Aorta (tissue), 5 donors: Measurements from ENCODE around the gene PCDH9. TPM values are rescaled to one million over a fixed set of nuclear protein-coding genes. Genes with fewer than 3 reads are reported as not detected.
"Not testable (repeated sequence)": the region's sequence is repeated elsewhere in the genome, so short reads cannot be mapped to it uniquely, and the experiment has no call there.

Experiments used
- ATAC-seq: fragments of 200-7000 bp; cut with Tn5 transposase; one replicate; pipeline ENCODE4 v1.9.1; 2022; ENCODE audit warnings: moderate library complexity; ENCODE audit not compliant: low FRiP score
- DNase-seq, 2 donors: peaks; one replicate each; pipeline ENCODE4 v3.0.0-alpha.2; 2020
- H3K27ac ChIP-seq, 2 donors: one replicate each; pipeline ENCODE4 v1.5.1; 2013; ENCODE audit warnings: low read length in 2 of 2, mild to moderate bottlenecking in 2 of 2, moderate library complexity in 2 of 2, control low read depth in 1 of 2, inconsistent platforms in 1 of 2, low read depth in 1 of 2
- H3K27me3 ChIP-seq, 2 donors: one replicate each; pipeline ENCODE4 v1.6.1; 2013; ENCODE audit warnings: control low read depth in 1 of 2, low read length in 1 of 2, mild to moderate bottlenecking in 1 of 2, moderate library complexity in 1 of 2; ENCODE audit not compliant: insufficient read depth in 2 of 2, control insufficient read depth in 1 of 2
- H3K36me3 ChIP-seq, 2 donors: one replicate each; pipeline ENCODE4 v1.6.1; 2013; ENCODE audit warnings: control low read depth in 1 of 2, low read length in 1 of 2, mild to moderate bottlenecking in 1 of 2; ENCODE audit not compliant: insufficient read depth in 2 of 2, control insufficient read depth in 1 of 2
- H3K4me1 ChIP-seq, 2 donors: one replicate each; pipeline ENCODE4 v1.6.1; 2013; ENCODE audit warnings: low read length in 2 of 2, control low read depth in 1 of 2, mild to moderate bottlenecking in 1 of 2, moderate library complexity in 1 of 2; ENCODE audit not compliant: insufficient read depth in 2 of 2, control insufficient read depth in 1 of 2
- H3K4me3 ChIP-seq, 2 donors: one replicate each; pipeline ENCODE4 v1.5.1; 2013; ENCODE audit warnings: low read length in 2 of 2, control low read depth in 1 of 2, mild to moderate bottlenecking in 1 of 2
- H3K9me3 ChIP-seq: one replicate; pipeline ENCODE4 v1.6.1; 2013; ENCODE audit warnings: mild to moderate bottlenecking, low read length; ENCODE audit not compliant: control insufficient read depth
- WGBS, 2 donors: extraction: QIAGEN DNeasy Blood & Tissue Kit; methylation state at CpG; one replicate each; pipeline ENCODE4 v1.1.7; 2013; 5-methylcytosine and 5-hydroxymethylcytosine counted together
- intact Hi-C, 2 donors: fragments of 100-400 bp; cut with DNase I; formaldehyde crosslinking; loops; one replicate each; pipeline versions ENCODE4 v1.14.2 to v1.15.0; 2022
- polyA plus RNA-seq, 2 donors: library from polyadenylated mRNA; stranded (reverse); fragments of 200-250 nt; gene quantifications; one replicate each; pipeline ENCODE4 v1.2.3, GENCODE V29; 2013
- total RNA-seq, 2 donors: library from RNA; stranded (reverse); fragmentation: NEBNext Ultra II Directional; extraction: Animal tissue kit (Norgen Biotek cat#: 25700); gene quantifications; one replicate each; pipeline ENCODE4 v1.2.1, GENCODE V29; 2021
- donor health status: healthy with polysubstance abuse.
- donor health status: Bipolar disorder and iron deficiency.
- donor health status: DM: no; HTN: no; CAD: no.
- donor health status: DM: no; HTN: no; CAD: no.
- donor health status: DM: yes; HTN: yes; CAD: no.

PCDH9 gene
- total and polyA plus RNA-seq, 4 donors, result 0.38 to 6.3 (median 4.2) TPM

DNA sequence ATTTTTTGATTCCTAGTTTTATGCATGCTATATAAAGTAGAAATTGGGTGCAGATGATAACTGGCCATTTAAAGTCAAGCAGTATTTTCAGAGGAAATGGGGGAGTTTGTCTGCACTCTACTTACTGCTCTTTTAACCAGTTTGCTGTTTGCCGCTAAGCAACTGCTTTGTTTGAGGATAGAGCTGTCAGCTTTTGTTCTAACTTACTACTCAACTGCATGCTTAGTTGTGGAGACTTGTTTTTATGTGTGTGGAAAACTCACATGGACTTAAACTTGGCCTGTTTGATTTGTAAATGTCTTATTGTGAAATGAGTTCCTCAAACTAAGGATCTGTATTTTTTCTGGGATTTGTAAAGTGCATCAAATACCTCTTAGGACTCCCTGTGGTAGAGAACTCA is 591.1 kb downstream of the PCDH9 start:
- Histone ChIP-seq H3K4me1 (no peaks in the 10 kb centered on the region), H3K9me3 (no peaks in the 10 kb centered on the region), H3K27me3 (no peaks in the 10 kb centered on the region), H3K27ac (no peak overlapping the region), H3K36me3 (no peaks in the 10 kb centered on the region), H3K4me3 (no peak overlapping the region)
- WGBS, 2 donors, result 77 to 82% methylated on average over 1 of the region's 1 CpG
- ATAC-seq (no peak), DNase-seq (no peak)
- intact Hi-C loops, result no loop called here

DNA sequence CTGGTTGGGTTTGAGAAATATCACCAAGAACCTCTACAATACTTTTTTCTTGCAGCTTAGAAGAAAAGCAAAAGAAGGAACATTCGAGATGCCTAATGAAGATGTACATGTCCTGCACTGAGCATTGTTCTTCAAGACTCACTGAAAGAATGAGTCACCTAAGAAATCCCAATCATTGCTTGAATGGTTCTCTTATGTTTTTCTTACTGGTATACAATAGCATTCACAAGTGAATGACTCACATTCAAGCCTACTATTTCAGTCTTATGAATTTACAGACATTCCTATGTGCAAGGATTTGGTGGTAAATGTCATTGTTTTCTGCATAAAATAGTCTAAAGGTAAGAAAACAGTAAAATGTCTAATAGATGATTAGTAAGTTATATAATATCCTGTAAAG is 594.6 kb downstream of the PCDH9 start:
- H3K4me1 ChIP-seq, result no peaks in the 10 kb centered on the region
- DNase-seq (no peak), ATAC-seq (no peak)
- H3K27ac ChIP-seq, result no peak overlapping the region
- H3K27me3 ChIP-seq, result no peaks in the 10 kb centered on the region
- WGBS, 2 donors, result 68 to 79% methylated on average over 1 of the region's 1 CpG
- H3K4me3 ChIP-seq, result no peak overlapping the region
- H3K36me3 ChIP-seq, result no peaks in the 10 kb centered on the region
- intact Hi-C loops, result no loop called here
- H3K9me3 ChIP-seq, result no peaks in the 10 kb centered on the region

DNA sequence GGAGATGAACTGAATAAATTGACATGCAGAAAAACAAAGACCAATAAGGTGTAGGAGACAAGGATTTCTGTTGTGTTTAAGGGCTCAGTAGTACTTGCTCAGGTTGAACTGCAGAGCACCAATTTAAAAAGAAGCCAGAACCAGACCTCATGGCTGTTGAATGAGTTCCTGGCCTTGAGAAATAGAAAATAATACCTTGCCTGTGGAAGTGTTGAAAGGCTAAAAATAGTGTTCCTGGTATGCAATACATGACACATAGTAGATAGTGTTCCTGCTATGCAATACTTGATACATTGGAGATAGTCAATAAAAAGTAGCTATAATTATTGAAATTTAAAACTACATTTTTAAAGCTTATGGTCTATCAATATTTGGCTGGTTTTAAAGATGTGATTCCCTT is 595.8 kb downstream of the PCDH9 start:
- Histone ChIP-seq H3K27ac (no peak overlapping the region), H3K27me3 (no peaks in the 10 kb centered on the region), H3K4me1 (no peaks in the 10 kb centered on the region), H3K4me3 (no peak overlapping the region), H3K9me3 (no peaks in the 10 kb centered on the region), H3K36me3 (no peaks in the 10 kb centered on the region)
- intact Hi-C loops, result no loop called here
- ATAC-seq (no peak), DNase-seq (no peak)

DNA sequence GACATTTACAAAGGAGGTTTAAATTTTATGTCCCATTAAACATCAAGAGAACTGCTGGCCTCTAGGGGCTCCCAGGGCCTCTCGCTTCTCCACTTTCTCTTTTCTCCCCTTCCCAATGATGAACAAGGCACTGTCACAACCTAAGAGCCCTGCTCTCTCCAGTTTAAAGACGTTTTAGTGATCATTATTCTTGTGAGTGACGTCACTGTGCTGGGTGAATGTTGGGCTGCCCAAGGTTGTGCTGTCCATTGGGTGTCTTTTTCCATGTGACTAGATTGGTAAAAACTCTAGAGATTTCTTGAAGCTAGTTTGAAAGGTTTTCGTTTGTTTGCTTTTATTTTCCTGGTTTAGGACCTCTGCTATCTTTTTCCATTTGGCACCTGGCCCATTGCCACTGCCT is 602.6 kb downstream of the PCDH9 start:
- no peaks in the 10 kb centered on the region for H3K9me3 ChIP-seq
- no peak overlapping the region for H3K27ac ChIP-seq
- no peak overlapping the region for H3K4me3 ChIP-seq
- no peaks in the 10 kb centered on the region for H3K4me1 ChIP-seq
- H3K27me3 ChIP-seq, result no peaks in the 10 kb centered on the region
- ATAC-seq (no peak), DNase-seq (no peak)
- 57% methylated on average over 4 of the region's 4 CpGs for WGBS, 2 donors
- intact Hi-C loops, result no loop called here
- H3K36me3 ChIP-seq, result no peaks in the 10 kb centered on the region

DNA sequence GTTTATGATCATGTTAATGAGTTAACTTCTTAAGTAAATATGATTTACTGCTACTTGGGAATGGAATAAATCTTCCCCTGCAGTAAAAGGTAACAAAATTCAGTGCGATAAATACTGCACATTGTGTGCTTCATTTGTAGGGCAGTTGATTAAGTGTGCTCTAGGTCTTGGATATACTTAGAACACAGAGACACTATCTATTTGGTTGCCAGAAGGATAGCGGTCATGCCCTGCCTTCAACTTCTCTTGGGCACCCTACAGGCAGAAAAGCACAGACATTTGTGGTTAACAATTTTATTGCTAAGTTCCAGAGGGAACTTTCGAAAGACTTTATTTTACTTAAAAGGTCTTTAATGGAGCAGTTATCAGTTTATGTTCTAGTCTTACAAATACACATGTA is 605.8 kb downstream of the PCDH9 start:
- Histone ChIP-seq H3K4me1 (no peaks in the 10 kb centered on the region), H3K27me3 (no peaks in the 10 kb centered on the region), H3K36me3 (no peaks in the 10 kb centered on the region), H3K27ac (no peak overlapping the region), H3K4me3 (no peak overlapping the region), H3K9me3 (no peaks in the 10 kb centered on the region)
- 83 to 91% methylated on average over 3 of the region's 3 CpGs for WGBS, 2 donors
- DNase-seq (no peak), ATAC-seq (no peak)
- intact Hi-C loops, result no loop called here

DNA sequence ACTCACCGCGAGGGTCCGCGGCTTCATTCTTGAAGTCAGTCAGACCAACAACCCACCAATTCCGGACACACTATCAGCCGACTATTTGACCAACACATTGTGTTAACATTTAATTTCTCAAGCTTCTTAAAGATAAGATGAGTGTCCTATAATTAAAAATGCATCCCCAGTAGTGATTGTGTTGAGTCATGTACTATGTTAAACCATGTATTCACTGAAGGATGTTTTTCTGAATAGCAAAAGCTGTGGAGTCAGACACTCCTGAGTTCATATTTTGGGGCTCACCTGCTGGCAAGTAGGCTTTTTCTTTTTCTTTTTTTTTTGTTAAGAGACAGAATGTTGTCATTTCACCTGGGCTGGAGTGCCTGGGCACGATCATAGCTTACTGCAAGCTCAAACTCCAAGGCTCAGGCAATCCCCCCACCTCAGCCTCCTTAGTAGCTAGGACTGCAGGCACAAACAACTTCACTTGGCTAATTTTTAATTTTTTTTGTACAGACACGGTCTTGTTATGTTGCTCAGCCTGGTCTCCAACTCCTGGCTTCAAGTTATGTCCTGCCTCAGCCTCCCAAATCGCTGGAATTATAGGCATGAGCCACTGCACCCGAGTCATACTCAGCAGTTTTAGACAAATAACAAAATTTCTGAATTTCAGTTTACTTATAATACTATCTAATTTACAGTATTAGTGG is 606.9 kb downstream of the PCDH9 start:
- WGBS, 2 donors, result 94 to 95% methylated on average over 10 of the region's 10 CpGs
- no peaks in the 10 kb centered on the region for H3K27me3 ChIP-seq
- ATAC-seq, result no peak
- no peaks in the 10 kb centered on the region for H3K9me3 ChIP-seq
- no peak overlapping the region for H3K27ac ChIP-seq
- intact Hi-C loops, result no loop called here
- no peak for DNase-seq
- H3K4me1 ChIP-seq, result no peaks in the 10 kb centered on the region
- H3K4me3 ChIP-seq, result no peak overlapping the region
- no peaks in the 10 kb centered on the region for H3K36me3 ChIP-seq

DNA sequence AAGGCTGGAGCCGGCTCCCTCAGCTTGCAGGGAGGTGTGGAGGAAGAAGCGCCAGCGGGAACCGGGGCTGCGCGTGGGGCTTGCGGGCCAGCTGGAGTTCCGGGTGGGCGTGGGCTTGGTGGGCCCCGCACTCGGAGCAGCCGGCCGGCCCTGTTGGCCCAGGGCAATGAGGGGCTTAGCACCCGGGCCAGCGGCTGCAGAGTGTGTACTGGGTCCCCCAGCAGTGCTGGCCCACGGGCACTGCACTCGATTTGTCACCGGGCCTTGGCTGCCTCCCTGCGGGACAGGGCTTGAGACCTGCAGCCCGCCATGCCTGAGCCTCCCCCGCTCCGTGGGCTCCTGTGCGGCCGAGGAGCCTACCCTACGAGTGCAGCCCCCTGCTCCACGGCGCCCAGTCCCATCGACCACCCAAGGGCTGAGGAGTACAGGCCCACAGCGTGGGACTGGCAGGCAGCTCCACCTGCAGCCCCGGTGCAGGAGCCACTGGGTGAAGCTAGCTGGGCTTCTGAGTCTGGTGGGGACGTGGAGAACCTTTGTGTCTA is 608.2 kb downstream of the PCDH9 start:
- intact Hi-C loops, H3K4me1 ChIP-seq, H3K27me3 ChIP-seq, ATAC-seq, H3K27ac ChIP-seq, H3K9me3 ChIP-seq, DNase-seq, H3K4me3 ChIP-seq, H3K36me3 ChIP-seq: not testable (repeated sequence)
- WGBS, 2 donors, result 97% methylated on average over 31 of the region's 31 CpGs

DNA sequence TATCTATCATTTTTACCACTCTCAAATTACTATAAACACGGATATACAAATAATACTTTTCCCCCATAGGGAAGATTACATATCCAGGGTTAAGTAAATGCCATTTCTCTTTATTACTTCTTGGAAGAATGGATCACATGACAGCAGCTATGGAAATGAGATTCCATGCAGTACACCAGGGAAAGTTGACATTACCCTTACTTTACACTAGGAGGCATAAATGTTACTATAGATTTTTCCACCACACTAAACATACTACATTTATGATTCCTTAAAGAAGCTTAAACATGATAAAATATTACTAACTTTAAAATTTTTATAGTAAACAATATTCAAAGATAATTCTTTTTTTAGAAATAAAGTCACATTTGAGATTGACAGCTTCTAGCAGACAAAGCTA is 611.4 kb downstream of the PCDH9 start:
- no peak for ATAC-seq
- H3K9me3 ChIP-seq, result no peaks in the 10 kb centered on the region
- no peak for DNase-seq
- no peaks in the 10 kb centered on the region for H3K27me3 ChIP-seq
- no peaks in the 10 kb centered on the region for H3K4me1 ChIP-seq
- no peaks in the 10 kb centered on the region for H3K36me3 ChIP-seq
- no peak overlapping the region for H3K4me3 ChIP-seq
- H3K27ac ChIP-seq, result no peak overlapping the region
- intact Hi-C loops, result no loop called here
- whole genome bisulfite sequencing, 2 donors, result 51 to 53% methylated on average over 1 of the region's 1 CpG

DNA sequence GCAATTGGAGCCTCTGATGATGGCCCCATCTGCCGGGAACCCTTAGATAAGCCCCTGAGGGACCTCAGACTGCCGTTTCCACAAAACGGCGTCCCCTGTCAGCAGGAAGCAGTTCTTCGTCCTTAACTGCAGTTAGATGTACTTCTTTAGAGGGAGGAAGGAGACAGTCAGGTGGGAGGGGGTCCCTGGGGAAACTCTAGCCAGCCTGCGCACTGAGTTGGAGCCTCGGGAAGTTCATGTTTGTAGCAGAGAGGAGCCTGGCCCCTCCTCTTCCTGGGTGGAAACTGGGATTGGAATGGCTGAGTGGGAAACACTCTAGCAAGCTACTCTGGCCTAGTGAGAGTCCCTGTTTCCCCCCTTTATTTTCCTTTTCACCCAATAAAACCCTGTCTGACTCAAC is 612.4 kb downstream of the PCDH9 start:
- Histone ChIP-seq H3K4me1 (no peaks in the 10 kb centered on the region), H3K27ac (no peak overlapping the region), H3K27me3 (no peaks in the 10 kb centered on the region), H3K36me3 (no peaks in the 10 kb centered on the region), H3K9me3 (no peaks in the 10 kb centered on the region), H3K4me3 (no peak overlapping the region)
- DNase-seq (no peak), ATAC-seq (no peak)
- 80 to 82% methylated on average over 7 of the region's 7 CpGs for WGBS, 2 donors
- intact Hi-C loops, result no loop called here
